ENCODE data around the gene TRPV5. TPM values are rescaled to one million over a fixed set of nuclear protein-coding genes. Genes with fewer than 3 reads are reported as not detected.

TRPV5 gene
- total and polyA plus RNA-seq, 2 of the 8 experiments (the other 6 are each of a cell fraction or from before 2014, with no cell fraction given), result 0.03 TPM; not detected in 1

DNA sequence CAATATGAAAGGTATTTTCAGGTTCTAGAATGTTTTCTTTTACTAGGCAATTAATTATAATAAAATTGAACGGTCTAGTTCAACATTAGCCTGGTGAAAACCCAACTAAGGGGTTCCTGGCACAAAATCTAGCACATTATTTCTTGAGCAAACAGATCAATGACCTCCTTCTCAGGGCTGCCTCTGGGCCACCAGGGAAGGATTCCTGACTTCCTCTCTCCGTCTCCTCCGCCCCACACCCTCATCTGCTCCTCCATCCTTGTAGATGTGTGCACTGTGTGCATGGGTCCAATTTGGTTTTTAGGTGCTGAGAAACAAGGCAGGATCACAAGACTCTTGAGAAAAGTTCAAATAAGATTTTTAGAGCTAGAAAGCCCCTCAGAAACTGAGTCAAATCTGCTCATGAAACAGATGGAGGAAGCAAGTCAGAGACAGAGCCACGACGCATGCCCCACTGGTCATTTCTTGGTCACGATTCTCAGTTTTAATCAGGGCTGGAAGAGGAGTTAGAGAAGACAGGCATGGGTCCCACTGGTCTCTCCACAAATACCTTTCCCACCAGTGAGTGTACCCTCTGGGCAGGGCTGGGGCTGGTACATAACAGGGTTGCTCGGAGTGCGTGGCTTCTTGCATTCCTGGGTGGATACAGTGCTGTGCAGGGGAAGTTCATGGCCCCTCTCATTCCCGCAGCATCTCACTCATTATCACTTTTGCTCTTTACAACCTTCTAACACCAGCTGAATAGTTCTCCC, 51.8 kb downstream of the TRPV5 start:
- Histone ChIP-seq H3K36me3 (ENCODE audit: control insufficient read depth in 2 of 4, insufficient read depth in 4 of 4, low read length in 3 of 4) (no peaks in the 10 kb centered on the region), H3K4me2 (ENCODE audit: insufficient read depth in 1 of 2, low read depth in 2 of 2, low read length in 2 of 2) (no peak overlapping the region), H2AFZ (ENCODE audit: low read length) (no peak overlapping the region), H3K27ac (ENCODE audit: low read depth, low read length) (no peak overlapping the region), H3K27me3 (replicated peaks in 1 of 4; ENCODE audit: control insufficient read depth in 3 of 4, extremely low read depth in 1 of 4, insufficient read depth in 3 of 4, low read length in 3 of 4) (0 out of 7 replicates have a peak, but pooled peaks cover 0 to 2% (median 0%) of the 10 kb centered on the region in 4 experiments), H3K4ac (replicated peaks; ENCODE audit: insufficient read length, low read depth, low read length) (no peak overlapping the region), H3K23me2 (ENCODE audit: low read depth, low read length) (no peaks in the 10 kb centered on the region), H2BK5ac (ENCODE audit: low read depth, low read length) (no peak overlapping the region), H3K4me3 (ENCODE audit: extremely low read depth in 1 of 4, insufficient read depth in 2 of 4, low read depth in 3 of 4, low read length in 4 of 4) (no peak overlapping the region), H4K5ac (ENCODE audit: insufficient read length, low read depth, low read length) (no peak overlapping the region), H3K9ac (replicated peaks in 1 of 4; ENCODE audit: extremely low read depth in 1 of 4, low read depth in 3 of 4, low read length in 3 of 4) (no peak overlapping the region), H3K9me3 (ENCODE audit: insufficient read depth in 2 of 2, low read depth in 1 of 2, low read length in 1 of 2) (no peaks in the 10 kb centered on the region), H3K79me1 (ENCODE audit: low read depth, low read length) (no peaks in the 10 kb centered on the region), H3K4me1 (replicated peaks in 1 of 4; ENCODE audit: control insufficient read depth in 3 of 4, insufficient read depth in 4 of 4, low read length in 3 of 4) (peaks cover 0 to 8% (median 2%) of the 10 kb centered on the region in 4 experiments; a peak in 2 of 7 replicates), H4K91ac (replicated peaks; ENCODE audit: insufficient read length, low read length) (no peak overlapping the region), H2BK12ac (ENCODE audit: low read depth, low read length) (no peak overlapping the region), H2BK120ac (replicated peaks; ENCODE audit: low read depth, low read length) (no peak overlapping the region), H3K18ac (ENCODE audit: extremely low read depth, low read length) (no peak overlapping the region), H2AK5ac (ENCODE audit: low read depth, low read length) (no peak overlapping the region), H4K8ac (ENCODE audit: extremely low read depth, insufficient read depth, low read length) (no peak overlapping the region; the same call in 1 of the 2 replicates), H2BK15ac (ENCODE audit: low read length) (no peak overlapping the region), H3K23ac (ENCODE audit: insufficient read length) (no peak overlapping the region), H2BK20ac (ENCODE audit: low read length) (no peak overlapping the region), H3K14ac (ENCODE audit: insufficient read length) (no peak overlapping the region), H4K20me1 (replicated peaks in 1 of 2; ENCODE audit: control insufficient read depth in 1 of 2, insufficient read depth in 2 of 2, low read length in 2 of 2) (no peaks in the 10 kb centered on the region), H3K79me2 (ENCODE audit: control insufficient read depth in 1 of 2, insufficient read depth in 2 of 2, low read length in 2 of 2) (no peaks in the 10 kb centered on the region), H3K56ac (replicated peaks; ENCODE audit: insufficient read length, low read depth, low read length) (no peak overlapping the region)
- DNase-seq (ENCODE audit: low read depth in 1 of 2, low spot score in 2 of 2) (no peak), FAIRE-seq (no peak)
- WGBS, 2 experiments (ENCODE audit: extremely low coverage in 1 of 2, insufficient coverage in 1 of 2, insufficient read length in 1 of 2, insufficient replicate concordance in 2 of 2, low coverage in 1 of 2, low lambda C conversion rate in 2 of 2, missing lambda C conversion rate in 1 of 2), result 95% methylated on average over 9 of the region's 9 CpGs; no CpG with 5 or more reads in 1 of the 2 experiments
- ChIA-PET POLR2A (ENCODE audit: partially characterized antibody) (interaction anchor here (1.2 kb wide), 1 partner anchor 9 kb away, joined by 3 read pairs; no protein-coding TSS in a partner anchor), CTCF (ENCODE audit: partially characterized antibody) (interaction anchor here (0.6 to 13.9 kb wide), 40 partner anchors 7 to 523 kb away, joined by 3 to 332 read pairs (median 4); partner anchors contain the start of genes EPHB6, LLCFC1 and TRPV5)
- TF ChIP-seq GTF2F1 (IDR thresholded peaks at IDR 0.05; ENCODE audit: borderline replicate concordance, low read depth, low read length), result no peak
- TF ChIP-seq FOSL1 (IDR thresholded peaks at IDR 0.05; ENCODE audit: insufficient read depth, low read depth, low read length), result no peak
- no peak for TF ChIP-seq POLR2AphosphoS5 (IDR thresholded peaks at IDR 0.05; ENCODE audit: low read depth, low read length)
- no peak for TF ChIP-seq GABPA (IDR thresholded peaks at IDR 0.05; ENCODE audit: borderline replicate concordance, insufficient read depth, low read length)
- no peak for TF ChIP-seq KDM5A (IDR thresholded peaks at IDR 0.05; ENCODE audit: low read length)
- no peak for TF ChIP-seq RNF2 (IDR thresholded peaks at IDR 0.05; ENCODE audit: borderline replicate concordance, low read depth, low read length, missing control alignments, poor library complexity, severe bottlenecking)
- no peak for TF ChIP-seq EGR1 (IDR thresholded peaks at IDR 0.05; ENCODE audit: borderline replicate concordance, low read depth, low read length)
- TF ChIP-seq CEBPB (IDR thresholded peaks at IDR 0.05; ENCODE audit: low read depth, low read length), result no peak
- TF ChIP-seq EP300 (IDR thresholded peaks at IDR 0.05; ENCODE audit: borderline replicate concordance in 1 of 2, low read depth in 2 of 2, low read length in 2 of 2), result no peak
- TF ChIP-seq CBX5 (IDR thresholded peaks at IDR 0.05; ENCODE audit: low read depth, low read length), result no peak
- TF ChIP-seq RXRA (IDR thresholded peaks at IDR 0.05; ENCODE audit: insufficient read depth, low read depth, low read length), result no peak
- no peak for TF ChIP-seq TEAD4 (IDR thresholded peaks at IDR 0.05; ENCODE audit: low read depth, low read length)

All from H1 (cell line).